T-helper 1 cell treated with Interleukin-12 subunit alpha and Interleukin-12 subunit beta and Interleukin-4 antibody, amounts not matched to agents 30 ng/mL and 1 ng/mL, for 36 hours (primary cell): ENCODE data around the gene MAST4. TPM values are rescaled to one million over a fixed set of nuclear protein-coding genes. Genes with fewer than 3 reads are reported as not detected.

ENCODE experiments used
- intact Hi-C: fragments of 100-400 bp; cut with micrococcal nuclease; formaldehyde crosslinking; loops from one replicate; pipeline ENCODE4 v1.15.1; 2024
- total RNA-seq: library from RNA; stranded (reverse); gene quantifications from 2 replicates; pipeline ENCODE4 v1.2.3, GENCODE V29; 2022

Gene MAST4
- total RNA-seq, 1 donor from 2014 or later, result 65.8 TPM

DNA sequence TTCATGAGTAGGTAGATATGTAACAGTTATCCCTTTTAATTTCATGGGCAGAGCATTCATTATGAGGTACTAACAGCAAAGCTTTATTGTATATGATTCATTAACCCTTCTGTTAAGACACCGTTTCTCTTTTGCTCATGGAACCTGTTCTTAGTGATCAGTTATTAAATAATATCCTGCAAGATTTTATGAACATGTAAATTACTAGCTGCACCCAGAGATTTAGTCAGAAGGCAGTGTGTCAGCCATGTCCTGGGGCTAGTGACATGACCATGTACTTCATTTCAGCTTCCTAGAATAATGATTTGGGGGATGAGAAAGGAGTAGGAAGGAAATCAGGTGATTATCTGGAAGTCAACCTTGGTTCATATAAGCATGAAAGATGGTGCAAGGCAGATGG, 7.0 kb downstream of the MAST4 start:
- intact Hi-C loops, result no loop called here

- intact Hi-C loops, result no loop called here
Measured at GRCh38 chr5:66603881-66604280, 7.7 kb downstream of the MAST4 start.

DNA sequence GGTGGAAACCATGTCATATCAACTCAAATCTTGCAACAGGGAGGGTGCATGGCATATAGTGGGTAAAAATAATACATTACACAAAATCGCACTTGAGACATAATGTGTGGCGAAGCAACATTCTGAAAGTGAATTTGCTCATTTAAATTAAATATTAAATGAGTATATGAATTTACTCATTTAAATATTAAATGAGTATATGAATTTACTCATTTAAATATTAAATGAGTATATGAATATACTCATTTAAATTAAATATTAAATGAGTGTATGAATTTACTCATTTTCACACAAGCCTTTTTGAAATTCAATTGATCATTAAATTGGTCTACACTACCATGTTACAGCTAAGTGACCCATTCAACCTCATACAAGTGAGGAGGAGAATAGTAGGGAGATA, 10.5 kb downstream of the MAST4 start:
- intact Hi-C loops, result no loop called here

GRCh38 chr5:66608501-66608900, 12.3 kb downstream of the MAST4 start:
- intact Hi-C loops, result no loop called here

DNA sequence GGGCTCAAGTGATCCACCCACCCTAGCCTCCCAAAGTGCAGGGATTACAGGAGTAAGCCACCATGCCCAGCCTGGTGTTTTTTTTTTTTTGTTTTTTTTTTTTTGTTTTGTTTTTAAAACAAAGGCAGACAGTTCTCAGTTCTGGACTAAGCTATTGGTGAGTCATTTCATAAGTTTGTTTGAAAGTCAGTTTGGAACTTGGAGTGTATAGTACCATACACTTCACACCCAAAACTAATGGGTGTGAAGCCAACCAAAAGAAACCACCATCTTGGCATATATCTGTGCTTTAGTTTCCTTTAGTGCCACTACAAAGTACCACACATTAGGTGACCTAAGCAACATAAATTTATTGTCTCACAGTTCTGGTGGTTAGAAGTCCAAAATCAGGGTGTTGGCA, 13.4 kb downstream of the MAST4 start:
- intact Hi-C loops, result loop anchor here (10.0 kb wide), 2 partner anchors 95 to 135 kb away; no protein-coding TSS in a partner anchor

- intact Hi-C loops, result loop anchor here (10.0 kb wide), 2 partner anchors 93 to 133 kb away; no protein-coding TSS in a partner anchor
Measured at GRCh38 chr5:66612226-66612625, 16.0 kb downstream of the MAST4 start.

- intact Hi-C loops, result loop anchor here (10.0 kb wide), 2 partner anchors 90 to 130 kb away; no protein-coding TSS in a partner anchor
Measured at GRCh38 chr5:66615136-66615535, 18.9 kb downstream of the MAST4 start.

- intact Hi-C loops, result loop anchor here (10.0 kb wide), 2 partner anchors 89 to 129 kb away; no protein-coding TSS in a partner anchor
Measured at GRCh38 chr5:66615894-66616293, 19.7 kb downstream of the MAST4 start.

DNA sequence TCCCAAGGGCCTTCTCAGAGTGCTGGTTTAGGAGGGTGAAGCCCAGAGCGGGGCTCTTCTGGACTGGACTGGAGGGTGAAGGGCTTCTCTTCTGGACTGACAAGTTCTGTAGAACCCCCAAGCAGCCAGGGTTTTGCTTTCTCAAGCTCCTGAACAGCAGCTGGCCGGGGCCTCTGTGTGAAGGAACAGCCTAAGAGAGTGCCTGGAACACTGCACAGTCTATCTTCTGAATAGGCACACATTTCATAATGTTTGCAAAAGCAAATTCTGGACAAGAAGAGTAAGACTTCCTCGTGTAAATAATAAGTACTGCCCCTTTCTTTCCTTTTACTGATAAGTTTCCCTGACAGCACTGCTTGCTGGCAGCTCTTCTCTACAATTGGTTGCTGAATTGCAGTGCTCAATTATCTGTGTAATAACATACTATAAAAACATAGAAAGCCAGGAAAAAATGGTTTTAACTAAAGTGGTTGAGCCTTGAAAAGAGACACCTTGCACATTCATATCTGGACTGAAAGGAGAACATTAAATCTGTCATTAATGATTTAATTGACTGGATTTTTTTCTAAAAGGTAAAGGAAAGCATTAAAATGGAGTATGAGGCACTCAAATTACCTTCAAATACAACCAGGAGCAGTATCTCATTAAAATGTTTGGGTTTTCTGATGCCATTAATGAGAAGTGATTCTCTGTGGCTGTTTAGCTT, 20.5 kb downstream of the MAST4 start:
- intact Hi-C loops, result loop anchor here (10.0 kb wide), 2 partner anchors 88 to 128 kb away; no protein-coding TSS in a partner anchor

DNA sequence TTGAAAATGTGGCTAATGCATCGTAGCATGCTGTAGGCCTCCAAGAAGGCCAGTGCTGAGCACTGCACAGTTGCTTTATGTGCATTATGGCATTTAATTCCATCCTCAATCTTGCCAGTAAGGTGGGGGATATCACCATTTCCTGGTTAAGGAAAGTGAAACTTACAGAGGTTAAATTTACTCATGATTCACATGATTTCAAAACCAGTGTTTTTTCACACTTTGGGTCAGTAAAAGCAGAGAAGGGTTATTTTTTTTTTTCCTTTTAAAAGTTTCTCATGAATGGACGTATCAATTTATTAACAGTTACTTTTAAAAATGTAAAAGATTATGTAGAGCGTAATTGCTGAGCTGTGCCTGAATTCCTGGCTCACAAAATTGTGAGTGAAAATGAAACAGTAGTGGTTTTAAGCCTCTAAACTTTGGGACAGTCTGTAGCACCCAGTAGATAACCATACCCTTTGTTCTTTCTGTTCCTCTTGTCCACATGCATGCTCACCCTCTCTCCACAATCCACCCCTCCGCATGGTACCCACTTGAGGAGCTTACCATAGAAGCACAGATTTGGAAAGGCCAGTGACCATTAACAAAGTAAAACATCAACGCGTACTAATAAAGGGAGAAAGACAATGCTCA, 21.2 kb downstream of the MAST4 start:
- intact Hi-C loops, result loop anchor here (10.0 kb wide), 2 partner anchors 87 to 127 kb away; no protein-coding TSS in a partner anchor

DNA sequence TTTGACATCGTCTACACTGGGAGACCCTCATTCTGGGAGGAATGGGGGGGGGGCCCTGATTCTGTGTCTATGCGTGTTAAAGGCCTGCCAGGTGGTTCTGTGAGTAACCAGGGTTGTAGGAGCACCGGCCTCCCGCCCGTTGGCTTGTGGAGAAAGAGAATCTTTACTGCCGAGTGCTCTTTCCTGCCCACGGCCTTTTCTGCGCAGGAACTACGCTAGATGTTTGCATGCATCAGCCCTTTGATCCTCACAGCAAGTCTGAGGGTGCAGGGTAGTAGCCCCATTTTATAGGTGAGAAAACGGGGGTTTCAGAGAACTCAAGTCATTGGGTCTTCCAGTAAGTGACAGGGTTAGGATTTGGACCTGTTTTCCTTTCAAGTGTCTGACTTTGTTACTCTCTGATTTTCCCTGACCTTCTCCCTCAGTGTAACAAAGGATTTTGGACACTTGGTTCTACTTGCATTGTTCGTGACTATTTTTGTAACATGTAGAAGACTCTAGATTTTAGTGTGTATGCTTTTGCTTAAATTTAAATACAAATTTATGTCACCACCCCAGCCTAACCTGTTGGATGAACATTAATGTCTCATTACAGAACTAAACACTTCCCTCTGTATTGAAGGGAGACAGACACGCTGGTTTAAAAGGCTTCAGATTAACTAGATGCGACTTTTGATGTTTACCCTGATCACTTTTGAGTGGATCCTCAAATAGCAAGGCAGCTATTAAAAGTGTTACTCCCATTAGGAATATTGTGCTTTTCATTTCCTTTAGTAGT, 22.0 kb downstream of the MAST4 start:
- intact Hi-C loops, result loop anchor here (2.0 to 10.0 kb wide), 3 partner anchors 21 to 127 kb away; partner anchors contain the start of gene MAST4

DNA sequence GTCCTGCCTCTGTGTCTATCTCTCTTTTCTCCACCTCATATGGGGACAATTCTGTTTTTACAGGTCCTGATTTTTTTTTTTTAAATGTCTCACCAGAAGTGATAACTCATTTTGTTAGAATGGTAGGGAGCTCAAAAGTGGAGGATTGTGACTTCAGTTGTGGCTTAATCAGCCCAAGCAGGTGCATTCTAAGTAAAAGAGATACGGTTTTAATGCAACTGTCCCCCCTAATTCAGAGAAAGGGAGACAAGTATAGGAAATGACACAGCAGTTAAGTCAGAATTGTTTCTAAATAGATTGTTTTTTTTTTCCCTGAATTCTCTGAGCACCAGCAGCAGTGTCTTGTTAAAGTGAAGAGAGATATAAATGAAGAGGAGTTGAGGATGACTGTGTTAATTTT, 24.5 kb downstream of the MAST4 start:
- intact Hi-C loops, result no loop called here

DNA sequence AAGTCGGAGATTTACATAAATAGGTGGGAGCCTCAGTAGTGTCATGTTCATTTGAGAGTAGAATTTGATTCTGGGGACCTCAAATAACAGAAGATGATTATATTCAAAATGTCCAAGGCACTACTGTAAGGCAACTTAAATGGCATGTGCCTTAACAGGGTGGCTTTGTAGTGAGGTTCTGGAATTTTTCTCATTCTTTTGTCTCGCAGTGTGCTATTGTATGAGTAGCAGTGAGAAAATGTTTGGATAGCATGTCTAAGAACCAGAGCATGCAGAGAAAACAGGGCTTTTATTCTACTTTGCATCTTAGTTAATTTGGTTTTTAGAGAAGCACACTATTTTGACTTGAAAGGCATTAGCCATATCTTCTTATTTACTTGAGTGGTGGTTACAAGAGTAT, 25.0 kb downstream of the MAST4 start:
- intact Hi-C loops, result no loop called here

- intact Hi-C loops, result no loop called here
Measured at GRCh38 chr5:66621736-66622135, 25.5 kb downstream of the MAST4 start.

DNA sequence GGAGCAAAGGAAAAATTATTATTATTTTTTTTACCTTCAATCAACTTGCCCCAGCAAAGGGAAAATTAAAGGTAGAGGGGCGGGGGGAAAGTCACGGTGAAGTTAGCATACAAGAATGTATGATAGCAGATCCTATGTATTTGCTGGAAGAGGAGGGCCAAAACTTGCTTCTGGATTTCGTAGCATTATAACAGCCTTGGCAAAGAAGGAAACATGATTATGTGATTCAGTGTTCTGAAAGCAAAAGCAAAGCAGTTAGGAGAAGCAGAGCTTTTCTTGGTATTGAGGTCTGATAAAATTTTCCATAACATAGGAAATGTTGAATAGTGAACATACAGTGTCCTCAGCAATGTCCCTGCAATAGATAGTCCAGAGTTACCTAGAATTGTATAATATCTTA, 32.4 kb downstream of the MAST4 start:
- intact Hi-C loops, result no loop called here

DNA sequence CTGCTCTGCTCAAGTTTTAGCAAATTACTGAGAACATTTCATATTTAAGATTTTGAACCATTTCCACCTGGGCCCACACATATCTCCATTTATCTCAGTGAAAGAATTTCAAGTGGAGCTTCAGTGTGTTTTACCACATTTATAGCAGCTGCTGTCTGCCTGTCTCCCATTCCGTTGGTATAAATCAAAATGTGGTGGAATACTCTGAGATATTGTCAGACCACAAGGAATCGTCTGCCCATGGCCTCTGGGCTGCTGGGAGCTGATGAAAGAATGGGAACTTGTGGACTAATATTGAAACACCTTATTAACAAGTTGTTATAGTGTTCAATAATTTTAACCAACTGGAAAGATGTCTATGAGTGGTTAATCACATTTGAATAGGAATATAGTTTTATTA, 33.3 kb downstream of the MAST4 start:
- intact Hi-C loops, result no loop called here

GRCh38 chr5:66633754-66634153, 37.6 kb downstream of the MAST4 start:
- intact Hi-C loops, result loop anchor here (10.0 kb wide), 1 partner anchor 51 kb away; no protein-coding TSS in a partner anchor

DNA sequence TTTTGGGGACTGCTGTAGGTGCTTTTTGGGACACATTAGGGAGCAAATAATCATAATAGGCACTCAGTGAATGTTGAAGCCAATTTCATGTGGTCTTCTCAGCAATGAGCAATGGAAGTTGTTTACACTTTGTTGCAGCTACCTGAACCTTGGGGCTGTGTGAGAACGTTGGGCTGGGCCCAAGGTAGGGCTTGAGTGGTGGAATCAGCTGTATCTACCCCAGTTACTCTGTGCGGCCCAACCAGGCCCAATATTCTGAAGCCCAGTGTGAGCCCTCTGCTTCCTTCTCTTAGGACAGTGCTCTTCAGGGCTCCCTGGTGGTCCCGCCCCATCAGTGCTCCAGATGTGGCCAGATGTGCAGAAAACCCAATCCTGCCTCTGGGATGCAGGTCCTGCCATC, 38.4 kb downstream of the MAST4 start:
- intact Hi-C loops, result loop anchor here (10.0 kb wide), 1 partner anchor 50 kb away; no protein-coding TSS in a partner anchor

GRCh38 chr5:66637994-66638393, 41.8 kb downstream of the MAST4 start:
- intact Hi-C loops, result loop anchor here (10.0 kb wide), 1 partner anchor 47 kb away; no protein-coding TSS in a partner anchor

GRCh38 chr5:66639037-66639436, 42.8 kb downstream of the MAST4 start:
- intact Hi-C loops, result loop anchor here (10.0 kb wide), 1 partner anchor 46 kb away; no protein-coding TSS in a partner anchor

- intact Hi-C loops, result no loop called here
Measured at GRCh38 chr5:66642538-66642937, 46.3 kb downstream of the MAST4 start.
